Measurements from ENCODE around the gene NXPE4. TPM values are rescaled to one million over a fixed set of nuclear protein-coding genes. Genes with fewer than 3 reads are reported as not detected.

NXPE4 gene
- total and polyA plus RNA-seq, 2 of the 8 experiments (the other 6 are each of a cell fraction or from before 2014, with no cell fraction given), result not detected

DNA sequence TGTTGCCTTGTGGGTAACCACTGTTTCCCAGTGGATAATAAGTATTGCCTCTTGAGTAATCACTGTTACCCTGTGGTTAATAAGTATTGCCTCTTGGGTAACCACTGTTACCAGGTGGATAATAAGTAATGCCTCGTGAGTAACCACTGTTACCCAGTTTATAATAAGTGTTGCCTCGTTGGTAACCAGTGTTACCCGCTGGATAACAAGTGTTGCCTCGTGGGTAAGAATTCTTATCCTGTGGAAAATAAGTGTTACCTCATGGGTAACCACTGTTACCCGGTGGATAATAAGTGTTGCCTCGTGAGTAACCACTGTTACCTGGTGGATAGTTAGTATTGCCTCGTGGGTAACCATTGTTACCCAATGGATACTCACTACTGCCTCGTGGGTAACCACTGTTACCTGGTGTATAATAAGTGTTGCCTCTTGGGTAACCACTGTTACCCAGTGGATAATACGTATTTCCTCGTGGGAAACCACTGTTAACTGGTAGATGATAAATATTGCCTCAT lies 24.1 kb upstream of the NXPE4 start:
- H3K18ac ChIP-seq (ENCODE audit: extremely low read depth, low read length), result no peak overlapping the region
- H3K9me3 ChIP-seq (ENCODE audit: insufficient read depth in 2 of 2, low read depth in 1 of 2, low read length in 1 of 2), result peaks cover 45 to 88% of the 10 kb centered on the region in 2 experiments
- no peaks in the 10 kb centered on the region for H3K79me1 ChIP-seq (ENCODE audit: low read depth, low read length)
- no peaks in the 10 kb centered on the region for H4K20me1 ChIP-seq (replicated peaks in 1 of 2; ENCODE audit: control insufficient read depth in 1 of 2, insufficient read depth in 2 of 2, low read length in 2 of 2)
- CTCF ChIA-PET (ENCODE audit: partially characterized antibody), result no interaction called here
- H3K27ac ChIP-seq (ENCODE audit: low read depth, low read length), result no peak overlapping the region
- no peak overlapping the region for H2BK120ac ChIP-seq (replicated peaks; ENCODE audit: low read depth, low read length)
- no peaks in the 10 kb centered on the region for H3K23me2 ChIP-seq (ENCODE audit: low read depth, low read length)
- no peak overlapping the region for H3K9ac ChIP-seq (replicated peaks in 1 of 4; ENCODE audit: extremely low read depth in 1 of 4, low read depth in 3 of 4, low read length in 3 of 4)
- H3K27me3 ChIP-seq (replicated peaks in 1 of 4; ENCODE audit: control insufficient read depth in 3 of 4, extremely low read depth in 1 of 4, insufficient read depth in 3 of 4, low read length in 3 of 4), result no peaks in the 10 kb centered on the region
- H3K23ac ChIP-seq (ENCODE audit: insufficient read length), result no peak overlapping the region
- no peak overlapping the region for H2BK15ac ChIP-seq (ENCODE audit: low read length)
- H2AK5ac ChIP-seq (ENCODE audit: low read depth, low read length), result no peak overlapping the region
- no peak for FAIRE-seq
- H2AFZ ChIP-seq (ENCODE audit: low read length), result no peak overlapping the region
- H3K14ac ChIP-seq (ENCODE audit: insufficient read length), result no peak overlapping the region
- H3K4ac ChIP-seq (replicated peaks; ENCODE audit: insufficient read length, low read depth, low read length), result no peak overlapping the region
- TF ChIP-seq, protein P1, sequence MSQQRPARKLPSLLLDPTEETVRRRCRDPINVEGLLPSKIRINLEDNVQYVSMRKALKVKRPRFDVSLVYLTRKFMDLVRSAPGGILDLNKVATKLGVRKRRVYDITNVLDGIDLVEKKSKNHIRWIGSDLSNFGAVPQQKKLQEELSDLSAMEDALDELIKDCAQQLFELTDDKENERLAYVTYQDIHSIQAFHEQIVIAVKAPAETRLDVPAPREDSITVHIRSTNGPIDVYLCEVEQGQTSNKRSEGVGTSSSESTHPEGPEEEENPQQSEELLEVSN (IDR thresholded peaks at IDR 0.05), result no peak
- TF ChIP-seq YY1 (IDR thresholded peaks at IDR 0.05; ENCODE audit: low read depth, low read length), result no peak
- no peak for TF ChIP-seq POU5F1 (IDR thresholded peaks at IDR 0.05; ENCODE audit: low read depth, low read length)
- TF ChIP-seq RAD21 (IDR thresholded peaks at IDR 0.05 in 1 of 2, conservative IDR thresholded peaks at IDR 0.05 in 1 of 2; ENCODE audit: low read depth in 2 of 2, low read length in 2 of 2), result no peak
- no peak for TF ChIP-seq TAF7 (optimal IDR thresholded peaks at IDR 0.05; ENCODE audit: borderline replicate concordance, low read depth, low read length)
- no peak for TF ChIP-seq CHD1 (IDR thresholded peaks at IDR 0.05; ENCODE audit: low read depth, low read length)
- TF ChIP-seq JUND (IDR thresholded peaks at IDR 0.05; ENCODE audit: low read length), result no peak
- H3K79me2 ChIP-seq (ENCODE audit: control insufficient read depth in 1 of 2, insufficient read depth in 2 of 2, low read length in 2 of 2), result no peaks in the 10 kb centered on the region
- no peak overlapping the region for H3K56ac ChIP-seq (replicated peaks; ENCODE audit: insufficient read length, low read depth, low read length)
- H2BK20ac ChIP-seq (ENCODE audit: low read length), result no peak overlapping the region
- H4K8ac ChIP-seq (ENCODE audit: extremely low read depth, insufficient read depth, low read length), result no peak overlapping the region
- H3K4me3 ChIP-seq (ENCODE audit: extremely low read depth in 1 of 4, insufficient read depth in 2 of 4, low read depth in 3 of 4, low read length in 4 of 4), result no peak overlapping the region
- H4K91ac ChIP-seq (replicated peaks; ENCODE audit: insufficient read length, low read length), result no peak overlapping the region
- POLR2A ChIA-PET (ENCODE audit: partially characterized antibody), result no interaction called here
- DNase-seq (ENCODE audit: low read depth in 1 of 2, low spot score in 2 of 2), result no peak
- WGBS, 2 experiments (ENCODE audit: extremely low coverage in 1 of 2, insufficient coverage in 1 of 2, insufficient read length in 1 of 2, insufficient replicate concordance in 2 of 2, low coverage in 1 of 2, low lambda C conversion rate in 2 of 2, missing lambda C conversion rate in 1 of 2), result 93% methylated on average over 10 of the region's 10 CpGs; no CpG with 5 or more reads in 1 of the 2 experiments
- no peak overlapping the region for H3K4me2 ChIP-seq (ENCODE audit: insufficient read depth in 1 of 2, low read depth in 2 of 2, low read length in 2 of 2)
- H3K4me1 ChIP-seq (replicated peaks in 1 of 4; ENCODE audit: control insufficient read depth in 3 of 4, insufficient read depth in 4 of 4, low read length in 3 of 4), result no peaks in the 10 kb centered on the region
- H3K36me3 ChIP-seq (ENCODE audit: control insufficient read depth in 2 of 4, insufficient read depth in 4 of 4, low read length in 3 of 4), result peaks cover 0 to 5% (median 0%) of the 10 kb centered on the region in 4 experiments; a peak in 2 of 8 replicates
- H4K5ac ChIP-seq (ENCODE audit: insufficient read length, low read depth, low read length), result no peak overlapping the region
- H2BK5ac ChIP-seq (ENCODE audit: low read depth, low read length), result no peak overlapping the region
- no peak overlapping the region for H2BK12ac ChIP-seq (ENCODE audit: low read depth, low read length)

Data from H1 (cell line).